Esophagus squamous epithelium (tissue), 4 donors: ENCODE results near the gene ABLIM2.

ENCODE experiments used
- POLR2A ChIP-seq, 4 donors: fragments of 450-650 bp; IDR thresholded peaks; one replicate each; pipeline ENCODE4 v1.6.1; 2017; ENCODE audit warnings: antibody characterized with exemption in 4 of 4, mild to moderate bottlenecking in 4 of 4, moderate library complexity in 3 of 4
- TF ChIP-seq, protein P1 (sequence below), 6 experiments: fragments of 450-650 bp in 4 of 6; fragments of 200-600 bp in 2 of 6; sonication (generic) in 2 of 6; IDR thresholded peaks; one replicate each; pipeline ENCODE4 v1.5.1; 2016 to 2019; ENCODE audit warnings: antibody characterized with exemption in 6 of 6, mild to moderate bottlenecking in 4 of 6, moderate library complexity in 4 of 6

GRCh38 chr4:8109406-8110065, 49.1 kb downstream of the ABLIM2 start:
- TF ChIP-seq, protein P1, sequence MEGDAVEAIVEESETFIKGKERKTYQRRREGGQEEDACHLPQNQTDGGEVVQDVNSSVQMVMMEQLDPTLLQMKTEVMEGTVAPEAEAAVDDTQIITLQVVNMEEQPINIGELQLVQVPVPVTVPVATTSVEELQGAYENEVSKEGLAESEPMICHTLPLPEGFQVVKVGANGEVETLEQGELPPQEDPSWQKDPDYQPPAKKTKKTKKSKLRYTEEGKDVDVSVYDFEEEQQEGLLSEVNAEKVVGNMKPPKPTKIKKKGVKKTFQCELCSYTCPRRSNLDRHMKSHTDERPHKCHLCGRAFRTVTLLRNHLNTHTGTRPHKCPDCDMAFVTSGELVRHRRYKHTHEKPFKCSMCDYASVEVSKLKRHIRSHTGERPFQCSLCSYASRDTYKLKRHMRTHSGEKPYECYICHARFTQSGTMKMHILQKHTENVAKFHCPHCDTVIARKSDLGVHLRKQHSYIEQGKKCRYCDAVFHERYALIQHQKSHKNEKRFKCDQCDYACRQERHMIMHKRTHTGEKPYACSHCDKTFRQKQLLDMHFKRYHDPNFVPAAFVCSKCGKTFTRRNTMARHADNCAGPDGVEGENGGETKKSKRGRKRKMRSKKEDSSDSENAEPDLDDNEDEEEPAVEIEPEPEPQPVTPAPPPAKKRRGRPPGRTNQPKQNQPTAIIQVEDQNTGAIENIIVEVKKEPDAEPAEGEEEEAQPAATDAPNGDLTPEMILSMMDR (IDR thresholded peaks at IDR 0.05) = no peak
- no peak for TF ChIP-seq POLR2A (IDR thresholded peaks at IDR 0.05)
